HG02798 (cell line): ENCODE data around the gene GCKR.
"Not testable (repeated sequence)": the region's sequence is repeated elsewhere in the genome, so short reads cannot be mapped to it uniquely, and the experiment has no call there.

Experiments used
- ATAC-seq: cut with Tn5 transposase; IDR thresholded peaks from one replicate; pipeline ENCODE4 v1.9.1; 2021; ENCODE audit warnings: mild to moderate bottlenecking; ENCODE audit not compliant: unreplicated experiment, poor library complexity

The GCKR gene

GRCh38 chr2:27506587-27506986 lies 9.9 kb downstream of the GCKR start:
- no peak for ATAC-seq

- no peak for ATAC-seq
Observed at GRCh38 chr2:27507293-27507692, 10.7 kb downstream of the GCKR start.

- no peak for ATAC-seq
Observed at GRCh38 chr2:27509326-27509725, 12.7 kb downstream of the GCKR start.

GRCh38 chr2:27518113-27518781 lies 21.6 kb downstream of the GCKR start:
- no peak for ATAC-seq

GRCh38 chr2:27518782-27519113 lies 22.1 kb downstream of the GCKR start:
- ATAC-seq, result no peak

GRCh38 chr2:27520316-27520715 lies 23.7 kb downstream of the GCKR start:
- no peak for ATAC-seq

GRCh38 chr2:27522400-27522945 lies 25.8 kb downstream of the GCKR start:
- no peak for ATAC-seq

GRCh38 chr2:27527182-27527581 lies 30.5 kb downstream of the GCKR start:
- ATAC-seq, result no peak

GRCh38 chr2:27531983-27532382 lies 35.3 kb downstream of the GCKR start:
- ATAC-seq, result no peak

- ATAC-seq, result no peak
Observed at GRCh38 chr2:27537287-27537686, 40.6 kb downstream of the GCKR start.

- not testable (repeated sequence) for ATAC-seq
Observed at GRCh38 chr2:27538839-27539450, 42.3 kb downstream of the GCKR start.

GRCh38 chr2:27539649-27540048 lies 43.0 kb downstream of the GCKR start:
- ATAC-seq, result not testable (repeated sequence)

GRCh38 chr2:27544143-27544821 lies 47.6 kb downstream of the GCKR start:
- no peak for ATAC-seq

- ATAC-seq, result no peak
Observed at GRCh38 chr2:27545348-27546141, 48.9 kb downstream of the GCKR start.

- no peak for ATAC-seq
Observed at GRCh38 chr2:27549303-27549702, 52.7 kb downstream of the GCKR start.

- no peak for ATAC-seq
Observed at GRCh38 chr2:27551514-27551913, 54.9 kb downstream of the GCKR start.

- ATAC-seq, result no peak
Observed at GRCh38 chr2:27552941-27553340, 56.3 kb downstream of the GCKR start.

GRCh38 chr2:27554451-27554850 lies 57.8 kb downstream of the GCKR start:
- not testable (repeated sequence) for ATAC-seq

GRCh38 chr2:27559228-27559627 lies 62.6 kb downstream of the GCKR start:
- no peak for ATAC-seq

GRCh38 chr2:27561060-27561459 lies 64.4 kb downstream of the GCKR start:
- ATAC-seq, result no peak

GRCh38 chr2:27566628-27567027 lies 70.0 kb downstream of the GCKR start:
- ATAC-seq, result no peak
